HepG2 (cell line): ENCODE results near the gene IL17RB. TPM values are rescaled to one million over a fixed set of nuclear protein-coding genes. Genes with fewer than 3 reads are reported as not detected.

Experiments
- ELF1 ChIP-seq: sonication (generic); formaldehyde crosslinking; IDR thresholded peaks from 2 replicates; pipeline ENCODE4 v1.4.0; 2020; ENCODE audit warnings: missing genetic modification reagents
- FOXC1 ChIP-seq: sonication (generic); formaldehyde crosslinking; IDR thresholded peaks from 2 replicates; pipeline ENCODE4 v1.8.0; 2022; ENCODE audit warnings: mild to moderate bottlenecking, missing genetic modification reagents, borderline replicate concordance
- KDM1A ChIP-seq: IDR thresholded peaks from 2 replicates; pipeline ENCODE4 v1.6.1; 2016; ENCODE audit warnings: missing compliant biosample characterization
- PAXIP1 ChIP-seq: sonication (generic); formaldehyde crosslinking; conservative IDR thresholded peaks from 2 replicates; pipeline ENCODE4 v1.4.0; 2020; ENCODE audit warnings: mild to moderate bottlenecking, missing genetic modification reagents, moderate library complexity
- PHF5A ChIP-seq: IDR thresholded peaks from one replicate; pipeline ENCODE4 v1.6.1; 2018; ENCODE audit warnings: low read depth, missing genetic modification reagents; ENCODE audit not compliant: unreplicated experiment
- POLR2G ChIP-seq: fragments of 200-400 bp; formaldehyde crosslinking; IDR thresholded peaks from 2 replicates; pipeline ENCODE4 v1.6.1; 2018; ENCODE audit warnings: mild to moderate bottlenecking, low read depth, low read length, moderate library complexity
- TP53 ChIP-seq: sonication (generic); formaldehyde crosslinking; conservative IDR thresholded peaks from 2 replicates; pipeline ENCODE4 v1.4.0; 2020; ENCODE audit warnings: missing genetic modification reagents
- ZNF510 ChIP-seq: sonication (generic); formaldehyde crosslinking; IDR thresholded peaks from 2 replicates; pipeline ENCODE4 v1.4.0; 2020; ENCODE audit warnings: low read depth, mild to moderate bottlenecking, missing genetic modification reagents
- ZNF747 ChIP-seq: sonication (generic); formaldehyde crosslinking; IDR thresholded peaks from 2 replicates; pipeline ENCODE4 v1.8.1; 2023; ENCODE audit warnings: missing genetic modification reagents, mild to moderate bottlenecking, borderline replicate concordance
- polyA plus RNA-seq, 8 experiments: library from polyadenylated mRNA; depleted of rRNA in 3 of 8; stranded (reverse) in 7 of 8; unstranded in 1 of 8; fragments of >200 nt; fragmentation: Illumina TruSeq in 4 of 8; extraction: Trizol in 4 of 8; gene quantifications; 2 replicates each; pipeline versions ENCODE4 v1.2.1 to v1.2.3, GENCODE V29; 2011 to 2016; ENCODE audit warnings: low read depth in 4 of 8, missing spikeins in 1 of 8, mixed read lengths in 1 of 8; ENCODE audit not compliant: insufficient read depth in 1 of 8
- total RNA-seq, 5 experiments: library from RNA; depleted of rRNA; stranded (reverse); fragments of >200 nt; fragmentation: Illumina TruSeq; extraction: Trizol; gene quantifications; 2 replicates each; pipeline ENCODE4 v1.2.3, GENCODE V29; 2016; ENCODE audit warnings: low read depth in 1 of 5
- TF ChIP-seq, protein P1 (sequence below): sonication (generic); formaldehyde crosslinking; IDR thresholded peaks from 2 replicates; pipeline ENCODE4 v1.4.0; 2020; ENCODE audit warnings: mild to moderate bottlenecking, missing genetic modification reagents, borderline replicate concordance
- TF ChIP-seq, protein P2 (sequence below): sonication (generic); formaldehyde crosslinking; conservative IDR thresholded peaks from 2 replicates; pipeline ENCODE4 v1.4.0; 2020; ENCODE audit warnings: missing genetic modification reagents
- TF ChIP-seq, protein P3 (sequence below): sonication (generic); formaldehyde crosslinking; IDR thresholded peaks from 2 replicates; pipeline ENCODE4 v1.4.0; 2020; ENCODE audit warnings: mild to moderate bottlenecking, missing genetic modification reagents
- TF ChIP-seq, protein P4 (sequence below): sonication (generic); formaldehyde crosslinking; IDR thresholded peaks from 2 replicates; pipeline ENCODE4 v1.5.0; 2020; ENCODE audit warnings: missing genetic modification reagents

Gene IL17RB
- total and polyA plus RNA-seq, 2 of the 13 experiments (the other 11 are each of a cell fraction or from before 2014, with no cell fraction given) = 130 to 190 TPM

- TF ChIP-seq, protein P1, sequence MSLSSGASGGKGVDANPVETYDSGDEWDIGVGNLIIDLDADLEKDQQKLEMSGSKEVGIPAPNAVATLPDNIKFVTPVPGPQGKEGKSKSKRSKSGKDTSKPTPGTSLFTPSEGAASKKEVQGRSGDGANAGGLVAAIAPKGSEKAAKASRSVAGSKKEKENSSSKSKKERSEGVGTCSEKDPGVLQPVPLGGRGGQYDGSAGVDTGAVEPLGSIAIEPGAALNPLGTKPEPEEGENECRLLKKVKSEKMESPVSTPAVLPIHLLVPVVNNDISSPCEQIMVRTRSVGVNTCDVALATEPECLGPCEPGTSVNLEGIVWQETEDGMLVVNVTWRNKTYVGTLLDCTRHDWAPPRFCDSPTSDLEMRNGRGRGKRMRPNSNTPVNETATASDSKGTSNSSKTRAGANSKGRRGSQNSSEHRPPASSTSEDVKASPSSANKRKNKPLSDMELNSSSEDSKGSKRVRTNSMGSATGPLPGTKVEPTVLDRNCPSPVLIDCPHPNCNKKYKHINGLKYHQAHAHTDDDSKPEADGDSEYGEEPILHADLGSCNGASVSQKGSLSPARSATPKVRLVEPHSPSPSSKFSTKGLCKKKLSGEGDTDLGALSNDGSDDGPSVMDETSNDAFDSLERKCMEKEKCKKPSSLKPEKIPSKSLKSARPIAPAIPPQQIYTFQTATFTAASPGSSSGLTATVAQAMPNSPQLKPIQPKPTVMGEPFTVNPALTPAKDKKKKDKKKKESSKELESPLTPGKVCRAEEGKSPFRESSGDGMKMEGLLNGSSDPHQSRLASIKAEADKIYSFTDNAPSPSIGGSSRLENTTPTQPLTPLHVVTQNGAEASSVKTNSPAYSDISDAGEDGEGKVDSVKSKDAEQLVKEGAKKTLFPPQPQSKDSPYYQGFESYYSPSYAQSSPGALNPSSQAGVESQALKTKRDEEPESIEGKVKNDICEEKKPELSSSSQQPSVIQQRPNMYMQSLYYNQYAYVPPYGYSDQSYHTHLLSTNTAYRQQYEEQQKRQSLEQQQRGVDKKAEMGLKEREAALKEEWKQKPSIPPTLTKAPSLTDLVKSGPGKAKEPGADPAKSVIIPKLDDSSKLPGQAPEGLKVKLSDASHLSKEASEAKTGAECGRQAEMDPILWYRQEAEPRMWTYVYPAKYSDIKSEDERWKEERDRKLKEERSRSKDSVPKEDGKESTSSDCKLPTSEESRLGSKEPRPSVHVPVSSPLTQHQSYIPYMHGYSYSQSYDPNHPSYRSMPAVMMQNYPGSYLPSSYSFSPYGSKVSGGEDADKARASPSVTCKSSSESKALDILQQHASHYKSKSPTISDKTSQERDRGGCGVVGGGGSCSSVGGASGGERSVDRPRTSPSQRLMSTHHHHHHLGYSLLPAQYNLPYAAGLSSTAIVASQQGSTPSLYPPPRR (CRISPR knock-in tag) = 0 out of 2 replicates have a peak, but pooled peaks have one; percentile 3
- TF ChIP-seq, protein P2, sequence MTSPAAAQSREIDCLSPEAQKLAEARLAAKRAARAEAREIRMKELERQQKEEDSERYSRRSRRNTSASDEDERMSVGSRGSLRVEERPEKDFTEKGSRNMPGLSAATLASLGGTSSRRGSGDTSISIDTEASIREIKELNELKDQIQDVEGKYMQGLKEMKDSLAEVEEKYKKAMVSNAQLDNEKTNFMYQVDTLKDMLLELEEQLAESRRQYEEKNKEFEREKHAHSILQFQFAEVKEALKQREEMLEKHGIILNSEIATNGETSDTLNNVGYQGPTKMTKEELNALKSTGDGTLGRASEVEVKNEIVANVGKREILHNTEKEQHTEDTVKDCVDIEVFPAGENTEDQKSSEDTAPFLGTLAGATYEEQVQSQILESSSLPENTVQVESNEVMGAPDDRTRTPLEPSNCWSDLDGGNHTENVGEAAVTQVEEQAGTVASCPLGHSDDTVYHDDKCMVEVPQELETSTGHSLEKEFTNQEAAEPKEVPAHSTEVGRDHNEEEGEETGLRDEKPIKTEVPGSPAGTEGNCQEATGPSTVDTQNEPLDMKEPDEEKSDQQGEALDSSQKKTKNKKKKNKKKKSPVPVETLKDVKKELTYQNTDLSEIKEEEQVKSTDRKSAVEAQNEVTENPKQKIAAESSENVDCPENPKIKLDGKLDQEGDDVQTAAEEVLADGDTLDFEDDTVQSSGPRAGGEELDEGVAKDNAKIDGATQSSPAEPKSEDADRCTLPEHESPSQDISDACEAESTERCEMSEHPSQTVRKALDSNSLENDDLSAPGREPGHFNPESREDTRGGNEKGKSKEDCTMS (CRISPR knock-in tag) = no peak
- TF ChIP-seq KDM1A (CRISPR knock-in tag) (0 out of 2 replicates have a peak, but pooled peaks have one; percentile 37), ELF1 (CRISPR knock-in tag) (peak; percentile 27; the same call in 1 of the 2 replicates), PHF5A (CRISPR knock-in tag) (no peak), PAXIP1 (CRISPR knock-in tag) (peak; percentile 79), FOXC1 (CRISPR knock-in tag) (no peak; the same call in 1 of the 2 replicates), ZNF747 (CRISPR knock-in tag) (0 out of 2 replicates have a peak, but pooled peaks have one; percentile 60), POLR2G (peak; percentile 71), TP53 (CRISPR knock-in tag) (peak; percentile 64; the same call in 1 of the 2 replicates), ZNF510 (CRISPR knock-in tag) (0 out of 2 replicates have a peak, but pooled peaks have one; percentile 6)
- TF ChIP-seq, protein P3, sequence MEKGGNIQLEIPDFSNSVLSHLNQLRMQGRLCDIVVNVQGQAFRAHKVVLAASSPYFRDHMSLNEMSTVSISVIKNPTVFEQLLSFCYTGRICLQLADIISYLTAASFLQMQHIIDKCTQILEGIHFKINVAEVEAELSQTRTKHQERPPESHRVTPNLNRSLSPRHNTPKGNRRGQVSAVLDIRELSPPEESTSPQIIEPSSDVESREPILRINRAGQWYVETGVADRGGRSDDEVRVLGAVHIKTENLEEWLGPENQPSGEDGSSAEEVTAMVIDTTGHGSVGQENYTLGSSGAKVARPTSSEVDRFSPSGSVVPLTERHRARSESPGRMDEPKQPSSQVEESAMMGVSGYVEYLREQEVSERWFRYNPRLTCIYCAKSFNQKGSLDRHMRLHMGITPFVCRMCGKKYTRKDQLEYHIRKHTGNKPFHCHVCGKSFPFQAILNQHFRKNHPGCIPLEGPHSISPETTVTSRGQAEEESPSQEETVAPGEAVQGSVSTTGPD (CRISPR knock-in tag) = no peak
- TF ChIP-seq, protein P4, sequence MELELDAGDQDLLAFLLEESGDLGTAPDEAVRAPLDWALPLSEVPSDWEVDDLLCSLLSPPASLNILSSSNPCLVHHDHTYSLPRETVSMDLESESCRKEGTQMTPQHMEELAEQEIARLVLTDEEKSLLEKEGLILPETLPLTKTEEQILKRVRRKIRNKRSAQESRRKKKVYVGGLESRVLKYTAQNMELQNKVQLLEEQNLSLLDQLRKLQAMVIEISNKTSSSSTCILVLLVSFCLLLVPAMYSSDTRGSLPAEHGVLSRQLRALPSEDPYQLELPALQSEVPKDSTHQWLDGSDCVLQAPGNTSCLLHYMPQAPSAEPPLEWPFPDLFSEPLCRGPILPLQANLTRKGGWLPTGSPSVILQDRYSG = 0 out of 2 replicates have a peak, but pooled peaks have one; percentile 69
Observed at GRCh38 chr3:53843195-53844177, 2.9 kb upstream of the IL17RB start (continued).
